Colonic mucosa (tissue), 4 donors: ENCODE measurements around the gene MYO7B. TPM values are rescaled to one million over a fixed set of nuclear protein-coding genes. Genes with fewer than 3 reads are reported as not detected.

Experiments
- DNase-seq: peaks from one replicate; pipeline ENCODE4 v3.0.0-alpha.2; 2020
- H3K27ac ChIP-seq: fragments of 200-600 bp; one replicate; pipeline ENCODE4 v1.8.0; 2021
- H3K27me3 ChIP-seq: fragments of 200-600 bp; one replicate; pipeline ENCODE4 v1.8.0; 2021
- H3K36me3 ChIP-seq: fragments of 200-600 bp; one replicate; pipeline ENCODE4 v1.8.0; 2021
- H3K4me1 ChIP-seq: fragments of 200-600 bp; one replicate; pipeline ENCODE4 v1.8.0; 2021; ENCODE audit warnings: mild to moderate bottlenecking
- H3K4me3 ChIP-seq: fragments of 200-600 bp; one replicate; pipeline ENCODE4 v1.8.0; 2021
- H3K9ac ChIP-seq, 2 donors: one replicate each; pipeline ENCODE4 v1.7.0; 2013; ENCODE audit warnings: control low read depth in 2 of 2, low read depth in 2 of 2, low read length in 2 of 2
- H3K9me3 ChIP-seq: fragments of 200-600 bp; one replicate; pipeline ENCODE4 v1.8.0; 2021
- CTCF ChIP-seq: fragments of 200-600 bp; IDR thresholded peaks from one replicate; pipeline ENCODE4 v1.8.0; 2022; ENCODE audit warnings: antibody characterized with exemption, mild to moderate bottlenecking
- intact Hi-C: fragments of 100-400 bp; cut with DNase I; formaldehyde crosslinking; loops from one replicate; pipeline ENCODE4 v1.14.1; 2022
- total RNA-seq, 2 donors: library from RNA; stranded (reverse); fragmentation: NEBNext Ultra II Directional in 1 of 2; extraction: Animal tissue kit (Norgen Biotek cat#: 25700) in 1 of 2; gene quantifications; one replicate each; pipeline ENCODE4 v1.2.1, GENCODE V29; 2021
- donor health status: healthy.
- donor health status: DM: no; HTN: no; CAD: no.
- donor health status: DM: no; HTN: no; CAD: no.

Gene MYO7B
- total RNA-seq, 2 donors from 2014 or later: 159 to 218 TPM

- Histone ChIP-seq H3K4me1 (no peaks in the 10 kb centered on the region), H3K27ac (no peak overlapping the region), H3K36me3 (no peaks in the 10 kb centered on the region), H3K9ac (no peak overlapping the region), H3K4me3 (no peak overlapping the region), H3K9me3 (no peaks in the 10 kb centered on the region), H3K27me3 (no peaks in the 10 kb centered on the region)
- TF ChIP-seq CTCF: no peak
- intact Hi-C loops: no loop called here
- DNase-seq: no peak
Measured at GRCh38 chr2:127620866-127621265, 85.4 kb downstream of the MYO7B start.

GRCh38 chr2:127621981-127622431 is 86.5 kb downstream of the MYO7B start:
- no peaks in the 10 kb centered on the region for H3K9me3 ChIP-seq
- no peaks in the 10 kb centered on the region for H3K4me1 ChIP-seq
- no peak overlapping the region for H3K27ac ChIP-seq
- intact Hi-C loops: no loop called here
- H3K27me3 ChIP-seq: no peaks in the 10 kb centered on the region
- no peak for DNase-seq
- H3K36me3 ChIP-seq: no peaks in the 10 kb centered on the region
- TF ChIP-seq CTCF: no peak
- H3K9ac ChIP-seq: no peak overlapping the region
- no peak overlapping the region for H3K4me3 ChIP-seq

GRCh38 chr2:127622561-127623387 is 87.3 kb downstream of the MYO7B start:
- intact Hi-C loops: no loop called here
- no peak for TF ChIP-seq CTCF
- Histone ChIP-seq H3K9me3 (no peaks in the 10 kb centered on the region), H3K4me1 (no peaks in the 10 kb centered on the region), H3K4me3 (no peak overlapping the region), H3K27ac (no peak overlapping the region), H3K27me3 (no peaks in the 10 kb centered on the region), H3K36me3 (no peaks in the 10 kb centered on the region), H3K9ac (no peak overlapping the region)
- DNase-seq: no peak

GRCh38 chr2:127623388-127624319 is 88.2 kb downstream of the MYO7B start:
- H3K9ac ChIP-seq: no peak overlapping the region
- intact Hi-C loops: no loop called here

More at GRCh38 chr2:127623388-127624319, 88.2 kb downstream of the MYO7B start:
- no peak for TF ChIP-seq CTCF
- Histone ChIP-seq H3K4me3 (no peak overlapping the region), H3K4me1 (no peaks in the 10 kb centered on the region), H3K36me3 (no peaks in the 10 kb centered on the region), H3K27ac (no peak overlapping the region), H3K9me3 (no peaks in the 10 kb centered on the region), H3K27me3 (no peaks in the 10 kb centered on the region)
- DNase-seq: no peak
